HG03064 (cell line): ENCODE results near the gene SLC20A1.
"Not testable (repeated sequence)": the region's sequence is repeated elsewhere in the genome, so short reads cannot be mapped to it uniquely, and the experiment has no call there.

Source experiments
- ATAC-seq: cut with Tn5 transposase; IDR thresholded peaks from one replicate; pipeline ENCODE4 v1.9.1; 2021; ENCODE audit warnings: low read depth; ENCODE audit not compliant: unreplicated experiment

Gene SLC20A1

GRCh38 chr2:112703684-112704083, 57.9 kb downstream of the SLC20A1 start:
- no peak for ATAC-seq

GRCh38 chr2:112705575-112705974, 59.8 kb downstream of the SLC20A1 start:
- no peak for ATAC-seq

- ATAC-seq = no peak
Observed at GRCh38 chr2:112706170-112706664, 60.5 kb downstream of the SLC20A1 start.

- not testable (repeated sequence) for ATAC-seq
Observed at GRCh38 chr2:112706947-112707346, 61.2 kb downstream of the SLC20A1 start.

GRCh38 chr2:112708968-112709367, 63.2 kb downstream of the SLC20A1 start:
- ATAC-seq = no peak

GRCh38 chr2:112709703-112710102, 64.0 kb downstream of the SLC20A1 start:
- ATAC-seq = no peak

GRCh38 chr2:112710956-112711750, 65.4 kb downstream of the SLC20A1 start:
- no peak for ATAC-seq

GRCh38 chr2:112712465-112712864, 66.7 kb downstream of the SLC20A1 start:
- no peak for ATAC-seq

- ATAC-seq = no peak
Observed at GRCh38 chr2:112712903-112713584, 67.3 kb downstream of the SLC20A1 start.
